GM12875 (cell line): ENCODE data around the gene SEL1L.
"Not testable (repeated sequence)": the region's sequence is repeated elsewhere in the genome, so short reads cannot be mapped to it uniquely, and the experiment has no call there.

ENCODE experiments used
- H3K4me3 ChIP-seq: one replicate; pipeline ENCODE4 v1.5.1; 2011; ENCODE audit warnings: low read depth, low read length, control low read depth
- TF ChIP-seq, protein P1 (sequence below): IDR thresholded peaks from 2 replicates; pipeline ENCODE4 v1.5.1; 2011; ENCODE audit warnings: low read depth, mild to moderate bottlenecking, control low read depth, inconsistent platforms, low read length, moderate library complexity, borderline replicate concordance; ENCODE audit not compliant: insufficient read depth

Gene SEL1L

DNA sequence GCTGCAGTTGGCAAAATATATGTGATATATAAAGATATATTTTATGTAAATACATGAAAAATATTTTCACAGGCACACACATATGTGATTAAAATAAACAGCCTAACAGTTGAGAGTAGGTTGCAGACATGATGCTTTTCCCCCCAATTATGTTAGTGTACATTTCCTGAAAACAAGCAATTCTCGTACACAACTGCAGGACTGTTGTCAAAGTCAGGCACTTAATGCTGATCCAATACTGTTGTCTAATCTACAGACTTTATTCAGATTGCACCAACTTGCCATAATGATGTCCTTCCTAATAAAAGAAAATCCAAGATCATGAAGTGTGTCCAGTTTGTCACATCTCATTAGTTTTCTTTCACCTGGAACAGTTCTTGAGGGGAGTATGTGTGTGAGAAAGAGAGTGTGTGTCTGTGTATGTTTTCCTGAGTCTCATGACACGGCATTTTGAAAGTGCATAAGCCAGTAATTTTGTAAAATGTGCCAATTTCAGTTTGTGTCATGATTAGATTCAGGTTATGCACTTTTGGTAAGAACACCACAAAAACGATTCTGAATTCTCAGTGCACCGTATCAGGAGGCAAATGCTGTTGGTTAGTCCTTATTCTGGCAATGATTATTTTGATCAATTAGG is 16.5 kb upstream of the SEL1L start:
- no peak overlapping the region for H3K4me3 ChIP-seq
- TF ChIP-seq, protein P1, sequence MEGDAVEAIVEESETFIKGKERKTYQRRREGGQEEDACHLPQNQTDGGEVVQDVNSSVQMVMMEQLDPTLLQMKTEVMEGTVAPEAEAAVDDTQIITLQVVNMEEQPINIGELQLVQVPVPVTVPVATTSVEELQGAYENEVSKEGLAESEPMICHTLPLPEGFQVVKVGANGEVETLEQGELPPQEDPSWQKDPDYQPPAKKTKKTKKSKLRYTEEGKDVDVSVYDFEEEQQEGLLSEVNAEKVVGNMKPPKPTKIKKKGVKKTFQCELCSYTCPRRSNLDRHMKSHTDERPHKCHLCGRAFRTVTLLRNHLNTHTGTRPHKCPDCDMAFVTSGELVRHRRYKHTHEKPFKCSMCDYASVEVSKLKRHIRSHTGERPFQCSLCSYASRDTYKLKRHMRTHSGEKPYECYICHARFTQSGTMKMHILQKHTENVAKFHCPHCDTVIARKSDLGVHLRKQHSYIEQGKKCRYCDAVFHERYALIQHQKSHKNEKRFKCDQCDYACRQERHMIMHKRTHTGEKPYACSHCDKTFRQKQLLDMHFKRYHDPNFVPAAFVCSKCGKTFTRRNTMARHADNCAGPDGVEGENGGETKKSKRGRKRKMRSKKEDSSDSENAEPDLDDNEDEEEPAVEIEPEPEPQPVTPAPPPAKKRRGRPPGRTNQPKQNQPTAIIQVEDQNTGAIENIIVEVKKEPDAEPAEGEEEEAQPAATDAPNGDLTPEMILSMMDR = no peak

- H3K4me3 ChIP-seq = not testable (repeated sequence)
Observed at GRCh38 chr14:81541206-81541605, 7.6 kb upstream of the SEL1L start.

DNA sequence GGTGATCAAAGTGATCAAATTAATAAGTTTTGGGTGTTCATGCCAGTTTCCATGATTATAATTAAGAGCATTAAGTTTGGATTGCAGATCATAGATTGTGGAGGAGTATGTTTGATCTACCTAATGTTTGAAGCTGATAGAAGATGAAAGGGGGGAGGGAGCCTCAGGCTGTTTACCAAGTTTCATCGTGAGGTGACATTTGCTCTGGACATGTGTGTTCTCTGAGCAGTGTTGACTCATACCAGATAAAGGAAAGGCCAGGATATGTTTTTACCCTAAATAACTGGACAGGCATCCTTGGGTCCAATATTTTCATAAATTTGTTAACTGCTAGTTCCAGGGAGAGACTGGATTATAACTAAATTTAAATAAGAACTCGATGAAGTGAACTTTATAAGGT is 3.5 kb upstream of the SEL1L start:
- TF ChIP-seq, protein P1 = no peak

DNA sequence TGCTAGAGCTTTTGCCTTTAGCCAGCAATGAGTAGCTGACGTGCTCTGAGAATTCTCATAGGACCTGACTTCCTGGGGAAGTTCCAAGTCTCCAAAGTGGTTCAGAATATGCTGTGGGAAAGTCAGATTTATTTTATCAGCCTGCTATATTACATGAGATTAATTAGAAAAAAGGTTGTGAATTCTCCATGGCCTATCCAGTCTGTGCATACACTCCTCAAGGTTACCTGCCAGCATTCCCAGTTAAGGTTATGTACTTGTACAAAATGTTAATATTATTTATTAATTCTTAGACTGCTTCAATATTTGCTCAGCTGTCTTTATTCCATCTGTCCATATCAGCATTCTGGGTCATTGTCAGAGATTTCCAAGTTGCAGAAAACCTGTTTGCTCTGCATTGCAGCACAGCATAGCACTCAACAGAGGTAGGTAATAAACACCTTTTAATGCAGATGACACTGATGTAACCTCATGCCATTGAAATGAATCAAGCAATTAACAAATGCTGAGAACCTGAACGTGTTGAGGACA is 2.7 kb upstream of the SEL1L start:
- TF ChIP-seq, protein P1 = no peak
- no peak overlapping the region for H3K4me3 ChIP-seq

More for the DNA sequence above, 3.5 kb upstream of the SEL1L start:
- no peak overlapping the region for H3K4me3 ChIP-seq

DNA sequence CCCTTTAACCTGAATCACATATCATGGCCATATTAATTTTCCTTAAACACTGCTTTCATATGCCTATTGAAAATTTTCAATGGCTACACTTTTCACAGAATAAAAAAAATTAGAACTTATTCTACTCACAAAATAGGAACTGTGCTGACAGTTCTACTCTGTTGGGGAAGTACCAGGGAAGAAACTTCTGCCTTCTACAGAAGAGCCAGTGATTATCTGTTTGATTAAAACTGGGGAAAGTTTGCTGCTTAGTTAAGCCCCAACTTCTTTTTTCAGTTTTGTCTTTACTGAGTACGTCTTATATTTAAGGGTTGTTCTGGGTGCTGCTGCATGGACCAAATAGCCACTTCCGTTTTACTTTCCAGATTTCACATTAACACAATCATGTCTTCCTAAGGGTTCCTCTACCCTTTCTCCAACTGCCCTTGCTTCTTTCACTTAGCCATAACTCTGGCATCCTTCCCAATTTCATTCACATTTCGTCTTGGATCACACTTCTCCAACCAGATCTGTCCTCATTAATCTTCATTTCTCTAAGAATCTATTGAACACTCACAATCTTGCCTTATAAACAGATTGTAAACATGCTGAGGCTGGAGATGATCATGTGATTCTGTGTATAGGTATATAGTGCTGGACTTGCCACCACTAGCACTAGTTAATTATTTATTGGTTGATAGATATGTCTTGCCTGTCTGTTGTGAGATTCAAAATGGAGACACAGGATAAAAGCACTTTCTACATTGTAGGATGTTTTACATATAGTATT is 1.9 kb upstream of the SEL1L start:
- no peak overlapping the region for H3K4me3 ChIP-seq
- TF ChIP-seq, protein P1 = no peak

- TF ChIP-seq, protein P1 = no peak
- H3K4me3 ChIP-seq = no peak overlapping the region
Observed at GRCh38 chr14:81534510-81535074, 939 bp upstream of the SEL1L start.

DNA sequence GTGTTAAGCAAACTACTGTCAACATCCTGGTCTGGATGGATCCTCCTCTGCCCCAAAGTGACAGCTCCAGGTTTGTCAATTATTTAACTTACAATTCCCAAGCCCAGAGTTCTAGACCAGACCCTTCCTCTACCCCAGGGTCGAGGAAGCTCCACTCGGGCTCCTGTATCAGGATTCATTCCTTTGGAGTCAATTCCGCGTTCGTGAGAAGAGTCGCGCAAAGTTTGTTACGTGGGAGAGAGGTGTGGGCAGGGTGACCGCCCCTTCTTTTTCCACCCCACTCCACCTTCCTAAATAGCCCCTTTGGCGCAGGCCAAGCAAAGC is 479 bp downstream of the SEL1L start:
- TF ChIP-seq, protein P1 = no peak
- H3K4me3 ChIP-seq = peak overlapping the region; percentile 85
